Stimulated activated CD4-positive, alpha-beta T cell treated with anti-CD3 and anti-CD28 coated beads, Interleukin-1b, Interleukin-23, amount 100 ng/mL, for 48 hours (primary cell): Measurements from ENCODE around the gene PRSS38.
"Not testable (repeated sequence)": the region's sequence is repeated elsewhere in the genome, so short reads cannot be mapped to it uniquely, and the experiment has no call there.

Source experiments
- DNase-seq: peaks from one replicate; pipeline ENCODE4 v3.0.0-alpha.2; 2020

The PRSS38 gene

DNA sequence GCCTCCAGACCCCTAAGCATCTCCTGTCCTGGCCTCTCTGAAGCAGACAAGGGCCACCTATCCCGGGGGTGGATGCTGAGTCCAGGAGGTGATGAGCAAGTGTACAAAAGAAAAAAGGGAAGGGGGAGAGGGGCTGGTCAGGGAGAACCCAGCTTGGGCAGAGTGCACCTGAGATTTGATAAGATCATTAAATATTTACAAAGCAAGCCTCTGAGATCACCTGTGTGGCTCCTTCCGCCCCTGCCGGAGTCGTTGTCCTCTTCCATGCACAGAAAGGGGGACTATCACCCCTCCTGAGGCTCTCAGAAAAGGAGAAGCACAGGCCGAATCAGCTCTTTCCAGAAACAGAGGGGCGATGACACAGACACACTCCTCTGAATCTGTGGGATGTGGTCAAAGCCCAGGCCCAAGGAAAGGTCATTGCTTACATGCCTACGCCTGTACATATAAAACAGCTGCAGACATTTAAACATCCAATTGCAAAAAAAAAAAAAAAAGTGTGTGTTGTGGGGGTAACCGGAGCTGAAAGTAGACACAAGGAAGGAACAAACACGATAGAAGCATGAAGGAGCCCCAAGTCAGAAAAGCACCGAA, 30.9 kb downstream of the PRSS38 start:
- DNase-seq: no peak

DNA sequence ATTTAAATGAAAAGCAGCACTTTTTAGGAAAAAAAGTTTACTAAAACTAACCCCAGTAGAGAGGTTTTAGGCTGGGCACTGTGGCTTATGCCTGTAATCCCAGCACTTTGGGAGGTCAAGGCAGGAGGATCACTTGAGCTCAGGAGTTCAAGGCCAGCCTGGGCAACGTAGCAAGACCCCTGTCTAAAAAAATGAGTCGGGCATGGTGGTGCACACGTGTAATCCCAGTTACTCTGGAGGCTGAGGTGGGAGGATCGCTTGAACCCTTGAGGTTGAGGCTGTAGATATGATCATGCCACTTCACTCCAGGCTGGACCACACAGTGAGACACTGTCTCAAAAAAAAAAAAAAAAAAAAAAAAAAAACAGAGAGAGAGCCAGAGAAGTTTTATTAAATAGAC, 31.6 kb downstream of the PRSS38 start:
- DNase-seq: not testable (repeated sequence)

DNA sequence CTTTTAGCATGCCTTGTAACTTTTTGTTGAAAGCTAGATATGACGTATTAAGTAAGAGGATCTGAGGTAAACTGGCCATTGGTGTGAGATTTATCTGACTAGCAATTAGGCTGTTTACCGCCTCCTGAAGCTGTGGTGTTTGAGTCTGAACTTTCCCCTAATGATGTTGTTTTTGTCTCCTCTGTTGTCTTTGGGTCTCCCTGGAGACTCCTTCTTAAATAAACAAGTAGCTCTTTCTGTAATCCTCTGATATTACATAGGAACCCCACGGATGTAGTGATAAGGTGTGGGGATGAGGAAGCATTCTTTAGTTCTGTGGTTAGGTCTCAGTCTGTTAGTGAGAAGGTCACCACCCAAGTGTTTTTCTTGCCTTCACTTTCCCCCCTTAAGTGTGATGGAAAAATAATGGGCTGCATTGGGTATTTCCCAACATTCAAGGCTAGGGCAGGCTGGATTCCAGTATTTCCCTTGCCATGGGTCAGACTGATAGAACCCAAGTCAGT, 33.0 kb downstream of the PRSS38 start:
- no peak for DNase-seq

DNA sequence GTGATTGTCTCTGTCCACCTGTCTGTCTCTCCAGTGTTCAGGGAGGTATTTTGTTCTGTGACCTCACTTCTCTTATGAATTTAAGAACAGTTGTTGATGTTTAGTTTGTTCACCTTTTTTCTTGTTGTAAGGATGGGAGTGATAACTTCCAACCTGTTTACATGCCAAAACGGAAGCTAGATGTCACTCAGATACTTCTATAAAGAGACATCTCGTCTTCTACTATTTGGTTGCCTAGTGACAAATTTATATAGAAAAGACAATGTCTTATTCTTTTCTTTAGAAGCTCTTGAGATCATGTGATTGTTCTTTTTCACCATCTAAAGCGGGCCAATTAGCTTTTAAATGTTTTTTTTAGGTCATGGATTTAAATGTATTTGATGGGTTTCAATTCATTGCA, 33.8 kb downstream of the PRSS38 start:
- DNase-seq: no peak

DNA sequence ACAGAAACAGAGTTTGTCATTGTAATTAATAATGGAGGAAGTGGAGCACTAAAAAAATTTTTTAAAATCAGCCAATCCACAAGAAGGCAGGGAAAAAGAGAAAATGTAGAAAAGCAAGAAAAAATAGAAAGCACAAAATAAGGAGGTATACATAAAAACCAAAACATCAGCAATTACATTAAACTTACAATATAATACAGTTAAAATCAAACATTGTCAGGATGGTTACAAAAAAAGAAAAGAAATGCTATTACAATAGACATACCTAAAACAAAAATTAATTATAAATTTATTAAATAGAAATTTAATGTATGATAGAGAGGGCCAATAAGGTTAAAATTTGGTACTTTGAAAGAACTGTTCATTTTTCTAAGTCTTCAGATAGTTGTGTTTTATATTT, 38.7 kb downstream of the PRSS38 start:
- no peak for DNase-seq

DNA sequence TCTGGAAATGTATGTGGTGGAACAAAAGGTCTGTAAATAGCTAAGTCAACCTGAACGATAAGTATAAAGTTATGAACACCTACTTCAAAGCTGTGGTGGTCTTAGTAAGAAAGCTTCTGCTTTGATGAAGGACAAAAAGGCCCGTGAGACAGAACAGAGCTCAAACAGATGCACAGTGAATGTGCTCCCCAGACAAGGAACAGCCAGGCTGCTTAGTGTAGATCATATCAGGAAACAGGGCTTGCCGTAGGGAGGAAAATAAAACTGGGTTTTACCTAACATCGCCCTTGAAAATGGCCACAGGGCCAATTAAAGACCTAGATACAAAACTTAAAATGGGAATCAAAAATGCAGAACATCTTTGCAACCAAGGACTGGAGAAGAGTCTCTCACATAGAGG, 40.2 kb downstream of the PRSS38 start:
- DNase-seq: no peak

DNA sequence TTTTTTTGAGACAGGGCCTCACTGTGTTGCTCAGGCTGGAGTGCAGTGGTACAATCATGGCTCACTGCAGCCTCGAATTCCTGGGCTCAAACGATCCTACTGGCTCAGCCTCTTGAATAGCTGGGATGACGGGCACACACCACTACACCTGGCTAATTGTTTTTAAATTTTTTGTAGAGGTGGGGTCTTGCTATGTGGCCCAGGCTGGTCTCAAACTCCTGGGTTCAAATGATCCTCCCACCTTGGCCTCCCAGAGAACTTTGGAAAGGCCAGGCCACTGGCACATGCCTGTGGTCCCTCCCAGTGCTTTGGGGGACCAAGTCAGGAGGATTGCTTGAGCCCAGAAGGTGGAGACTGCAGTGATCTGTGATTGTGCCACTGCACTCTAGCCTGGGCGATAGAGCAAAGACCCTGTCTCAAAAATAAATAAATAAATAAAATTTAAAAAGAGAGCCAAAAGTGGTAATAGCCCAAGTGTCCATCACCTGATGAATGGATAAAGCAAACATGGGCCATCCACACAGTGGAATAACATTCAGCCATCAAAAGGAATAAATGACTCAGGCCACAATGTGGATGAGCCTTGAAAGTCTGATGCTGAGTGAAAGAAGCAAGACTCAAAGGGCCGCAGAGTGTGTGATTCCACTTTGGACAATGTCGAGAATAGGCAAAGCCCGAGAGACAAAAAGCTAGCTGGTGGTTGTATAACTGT, 40.8 kb downstream of the PRSS38 start:
- no peak for DNase-seq

DNA sequence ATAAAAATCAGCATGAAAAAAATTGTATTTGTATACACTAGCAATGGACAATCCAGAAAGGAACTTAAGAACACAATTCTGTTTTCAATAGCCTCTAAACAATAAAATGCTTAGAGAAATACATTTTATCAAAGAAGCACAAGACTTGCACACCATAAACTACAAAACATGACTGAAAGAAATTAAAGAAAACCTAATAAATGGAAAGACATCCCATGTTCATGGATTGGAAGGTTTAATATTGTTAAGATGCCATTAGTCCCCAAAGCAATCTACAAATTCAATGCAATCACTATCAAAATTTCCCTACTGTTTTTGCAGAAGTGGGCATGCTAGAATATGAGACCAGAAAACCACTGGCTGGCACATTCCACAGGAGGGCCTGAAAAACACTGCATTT, 49.4 kb downstream of the PRSS38 start:
- DNase-seq: no peak

DNA sequence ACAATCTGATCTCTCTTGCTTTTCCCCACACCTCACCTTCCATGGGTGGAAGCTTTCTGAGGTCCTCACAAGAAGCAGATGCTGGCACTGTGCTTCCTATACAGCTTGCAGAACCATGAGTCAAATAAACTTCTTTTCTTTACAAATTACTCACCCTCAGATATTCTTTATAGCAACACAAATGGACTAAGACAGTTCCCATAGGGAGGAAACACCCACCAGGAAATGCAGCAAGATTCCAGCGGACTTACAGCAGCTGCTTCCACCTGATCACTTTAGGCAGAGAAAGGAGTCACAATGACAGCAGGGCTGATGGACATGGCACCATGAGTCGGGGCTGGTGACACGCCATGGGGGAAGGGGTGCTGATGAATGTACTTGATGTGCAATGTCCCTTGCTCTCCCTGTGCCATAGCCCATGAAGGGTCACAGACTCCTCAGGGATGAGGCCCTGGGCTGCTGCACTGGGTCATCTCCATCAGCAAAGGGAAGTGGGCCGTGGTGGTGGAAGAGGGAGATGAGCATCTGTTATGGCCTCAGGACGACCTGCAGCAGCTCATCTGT, 53.9 kb downstream of the PRSS38 start:
- no peak for DNase-seq

DNA sequence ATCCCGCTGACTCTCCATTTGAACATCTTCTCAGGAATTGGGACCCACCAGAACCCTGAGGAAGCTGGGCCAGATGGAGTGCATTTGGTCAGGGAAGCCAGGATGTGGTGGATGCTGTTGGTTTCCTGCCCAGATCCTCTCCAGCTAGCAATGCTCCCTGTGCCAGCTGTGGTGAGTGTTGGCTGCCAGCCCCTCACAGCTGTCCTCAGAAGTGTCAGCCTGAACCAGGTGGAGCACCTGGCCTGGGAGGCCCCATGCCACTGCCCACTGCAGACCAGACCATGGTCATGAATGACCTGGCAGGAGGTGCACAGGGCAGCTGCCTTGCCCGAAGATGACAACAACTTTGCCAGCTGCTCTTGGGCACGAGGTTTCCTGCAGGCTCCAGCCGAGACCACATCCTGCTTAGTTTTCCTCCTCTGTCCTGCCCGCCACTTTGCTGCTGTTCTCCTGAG, 54.4 kb downstream of the PRSS38 start:
- DNase-seq: no peak

DNA sequence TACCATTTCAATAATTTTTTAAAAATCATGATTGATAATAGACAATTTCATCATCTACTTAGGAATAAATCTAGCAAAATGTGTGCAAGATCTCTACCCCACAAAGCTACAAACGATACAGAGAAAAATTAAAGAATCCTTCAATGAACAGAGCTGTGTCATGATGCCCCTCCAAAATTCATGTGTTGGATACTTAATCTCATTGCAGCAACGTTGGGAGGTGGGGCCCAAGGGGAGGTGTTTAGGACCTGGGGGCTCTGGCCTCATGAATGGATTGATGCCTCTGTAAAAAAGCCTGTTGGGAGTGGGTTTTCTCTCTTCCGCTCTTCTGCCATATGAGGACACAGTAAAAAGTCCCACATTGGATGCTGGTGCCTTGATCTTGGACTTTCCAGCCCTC, 54.9 kb downstream of the PRSS38 start:
- no peak for DNase-seq

DNA sequence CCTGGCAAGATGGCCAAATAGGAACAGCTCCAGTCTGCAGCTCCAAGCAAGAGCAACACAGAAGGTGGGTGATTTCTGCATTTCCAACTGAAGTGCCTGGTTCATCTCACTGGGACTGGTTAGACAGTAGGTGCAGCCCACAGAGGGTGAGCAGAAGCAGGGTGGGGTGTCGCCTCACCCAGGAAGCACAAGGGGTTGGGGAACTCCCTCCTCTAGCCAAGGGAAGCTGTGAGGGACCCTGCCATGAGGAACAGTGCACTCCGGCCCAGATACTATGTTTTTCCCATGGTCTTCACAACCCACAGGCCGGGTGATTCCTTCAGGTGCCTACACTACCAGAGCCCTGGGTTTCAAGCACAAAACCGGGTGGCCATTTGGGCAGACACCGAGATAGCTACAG, 56.4 kb downstream of the PRSS38 start:
- DNase-seq: not testable (repeated sequence)

DNA sequence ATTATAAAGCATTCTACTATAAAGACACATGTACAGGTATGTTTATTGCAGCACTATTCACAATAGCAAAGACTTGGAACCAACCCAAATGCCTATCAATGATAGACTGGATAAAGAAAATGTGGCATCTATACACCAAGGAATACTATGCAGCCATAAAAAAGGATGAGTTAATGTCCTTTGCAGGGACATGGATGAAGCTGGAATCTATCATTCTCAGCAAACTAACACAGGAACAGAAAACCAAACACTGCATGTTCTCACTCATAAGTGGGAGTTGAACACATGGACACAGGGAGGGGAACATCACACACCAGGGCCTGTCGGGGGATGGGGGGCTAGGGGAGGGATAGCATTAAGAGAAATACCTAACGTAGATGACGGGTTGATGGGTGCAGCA, 62.3 kb downstream of the PRSS38 start:
- not testable (repeated sequence) for DNase-seq

DNA sequence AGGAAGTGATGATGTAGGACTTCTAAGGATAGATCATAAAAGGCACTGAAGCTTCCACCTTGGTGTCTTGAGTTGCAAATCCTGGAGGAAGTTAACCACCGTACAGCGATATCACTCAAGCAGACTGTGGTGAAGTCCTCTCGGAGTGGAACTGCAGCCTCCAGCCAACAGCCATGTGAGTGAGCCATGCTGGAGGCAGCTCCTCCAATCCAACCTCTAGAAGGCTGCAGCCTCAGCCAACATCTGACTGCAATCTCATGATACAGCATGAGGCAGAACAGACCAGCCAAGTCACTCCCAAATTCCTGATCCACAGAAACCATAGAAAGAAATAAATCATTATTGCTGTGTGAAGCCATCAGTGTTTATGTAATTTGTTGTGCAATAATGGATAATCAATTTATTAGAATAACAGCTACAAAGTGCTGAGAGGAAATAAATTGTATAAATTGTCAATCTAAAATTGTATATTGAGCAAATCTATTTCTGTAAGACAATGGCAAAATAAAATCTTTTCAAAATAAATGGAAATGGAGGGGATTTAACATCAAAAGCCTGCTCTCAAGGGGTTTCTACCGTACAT, 65.0 kb downstream of the PRSS38 start:
- DNase-seq: no peak

DNA sequence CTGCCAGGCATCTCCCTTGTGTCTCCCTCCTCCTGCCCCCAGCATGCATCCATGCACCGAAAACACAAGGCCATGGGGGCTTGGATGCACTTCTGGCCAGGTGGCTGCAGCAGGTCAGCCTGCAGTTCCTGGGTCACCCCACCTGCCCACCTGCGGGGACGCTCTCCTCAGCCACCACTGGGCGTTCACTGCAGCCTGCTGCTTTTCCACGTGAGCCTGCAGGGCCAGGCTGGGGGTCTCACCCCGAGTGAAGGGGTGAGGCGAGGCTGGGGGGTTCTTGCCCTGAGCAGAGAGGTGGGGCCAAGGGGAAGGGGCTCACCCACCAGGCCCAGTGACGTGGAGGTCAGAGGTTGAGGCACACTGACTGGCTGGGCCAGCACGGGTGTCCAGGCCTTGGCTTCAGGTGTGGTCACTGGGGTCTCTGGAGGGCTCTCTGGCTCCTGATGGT, 67.6 kb downstream of the PRSS38 start:
- DNase-seq: no peak

DNA sequence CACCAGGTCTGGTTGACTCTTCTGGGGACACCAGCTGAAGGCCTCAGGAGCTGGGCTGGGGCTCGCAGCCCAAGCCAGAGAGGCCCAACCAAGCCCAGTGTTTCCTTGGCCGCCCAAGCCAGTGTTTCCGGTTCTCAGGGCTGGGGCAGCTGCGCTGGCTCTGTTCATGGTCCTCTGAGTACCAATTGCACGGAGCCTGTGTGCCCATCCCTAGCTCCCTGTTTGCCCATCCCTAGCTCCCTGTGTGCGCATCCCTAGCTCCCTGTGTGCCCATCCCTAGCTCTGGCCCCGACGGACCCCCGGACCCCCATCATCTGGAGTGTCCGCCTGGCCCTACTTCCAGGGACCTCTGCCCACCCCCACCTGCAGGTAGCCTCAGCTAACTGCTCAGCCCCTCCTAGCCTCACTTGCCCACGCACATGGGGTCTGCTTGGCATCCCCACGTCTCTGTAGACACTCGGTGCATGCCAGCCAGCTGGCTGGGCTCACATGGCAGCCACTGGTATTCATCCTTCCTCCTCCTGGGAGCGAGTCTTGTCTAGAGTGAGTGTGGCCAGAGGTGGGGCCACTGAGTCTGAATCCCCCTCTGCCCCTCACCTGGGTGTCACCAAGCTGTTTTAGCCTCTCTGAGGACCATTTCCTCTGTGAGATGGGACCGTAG, 68.3 kb downstream of the PRSS38 start:
- no peak for DNase-seq

DNA sequence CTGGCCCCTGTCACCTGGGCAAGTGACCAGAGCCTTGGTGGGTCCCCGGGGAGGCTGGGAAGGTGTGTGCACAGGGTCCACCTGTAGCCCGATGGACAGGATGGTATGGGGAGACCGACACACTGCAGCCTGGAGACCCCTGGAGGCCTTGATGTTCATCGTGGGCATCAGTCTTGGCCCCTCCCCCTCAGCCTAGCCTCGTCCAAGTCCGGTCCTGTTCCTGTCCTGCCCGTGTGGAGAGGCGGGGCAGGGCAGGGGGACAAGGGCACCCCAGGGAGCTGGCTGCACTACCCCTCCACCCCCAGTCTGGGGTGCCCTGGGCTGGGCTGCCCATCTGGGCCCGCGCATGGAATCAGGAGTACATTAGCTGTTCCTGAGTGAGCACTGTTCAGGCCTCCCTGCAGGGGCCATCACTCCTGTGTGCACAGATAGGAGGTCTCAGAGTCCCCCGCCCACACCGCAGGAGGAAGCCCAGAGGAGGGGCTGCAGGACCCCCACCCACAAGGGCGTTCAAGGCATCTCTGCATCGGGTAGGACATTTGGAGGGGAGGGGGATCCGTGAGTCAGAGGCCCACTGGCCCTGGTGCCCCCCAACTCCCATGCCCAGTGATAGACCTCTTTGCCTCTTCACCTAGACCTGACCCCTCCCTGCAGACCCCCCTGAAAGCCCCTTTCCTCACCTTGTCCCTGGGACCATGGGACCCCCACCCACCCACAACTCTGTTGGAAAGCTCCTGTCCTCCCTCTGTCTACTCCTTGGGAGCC, 69.1 kb downstream of the PRSS38 start:
- no peak for DNase-seq

DNA sequence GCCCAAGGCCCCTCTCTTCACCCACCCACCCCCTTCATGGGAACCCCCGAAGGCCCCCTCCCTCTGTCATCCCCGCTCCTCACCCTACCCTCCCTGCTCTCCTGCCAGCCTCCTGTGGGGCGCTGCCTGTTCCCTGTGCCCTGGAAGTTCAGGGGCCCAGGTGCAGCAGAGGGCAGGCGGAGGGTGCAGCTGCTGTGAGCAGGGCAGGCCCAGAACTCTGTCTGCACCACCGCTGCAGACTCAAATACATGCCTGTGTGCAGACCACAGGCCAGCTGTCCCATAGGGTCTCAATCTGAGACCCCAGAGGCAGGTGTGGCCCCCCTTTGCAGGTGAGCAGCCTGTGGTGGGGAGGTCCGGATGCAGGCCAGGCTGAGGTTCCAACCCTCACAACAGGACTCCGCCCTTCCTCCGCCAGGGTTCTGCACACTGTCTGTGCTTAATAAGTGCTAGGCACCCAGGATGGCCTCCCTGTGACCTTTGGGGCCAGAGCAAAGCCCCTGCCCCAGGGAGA, 69.7 kb downstream of the PRSS38 start:
- DNase-seq: no peak

DNA sequence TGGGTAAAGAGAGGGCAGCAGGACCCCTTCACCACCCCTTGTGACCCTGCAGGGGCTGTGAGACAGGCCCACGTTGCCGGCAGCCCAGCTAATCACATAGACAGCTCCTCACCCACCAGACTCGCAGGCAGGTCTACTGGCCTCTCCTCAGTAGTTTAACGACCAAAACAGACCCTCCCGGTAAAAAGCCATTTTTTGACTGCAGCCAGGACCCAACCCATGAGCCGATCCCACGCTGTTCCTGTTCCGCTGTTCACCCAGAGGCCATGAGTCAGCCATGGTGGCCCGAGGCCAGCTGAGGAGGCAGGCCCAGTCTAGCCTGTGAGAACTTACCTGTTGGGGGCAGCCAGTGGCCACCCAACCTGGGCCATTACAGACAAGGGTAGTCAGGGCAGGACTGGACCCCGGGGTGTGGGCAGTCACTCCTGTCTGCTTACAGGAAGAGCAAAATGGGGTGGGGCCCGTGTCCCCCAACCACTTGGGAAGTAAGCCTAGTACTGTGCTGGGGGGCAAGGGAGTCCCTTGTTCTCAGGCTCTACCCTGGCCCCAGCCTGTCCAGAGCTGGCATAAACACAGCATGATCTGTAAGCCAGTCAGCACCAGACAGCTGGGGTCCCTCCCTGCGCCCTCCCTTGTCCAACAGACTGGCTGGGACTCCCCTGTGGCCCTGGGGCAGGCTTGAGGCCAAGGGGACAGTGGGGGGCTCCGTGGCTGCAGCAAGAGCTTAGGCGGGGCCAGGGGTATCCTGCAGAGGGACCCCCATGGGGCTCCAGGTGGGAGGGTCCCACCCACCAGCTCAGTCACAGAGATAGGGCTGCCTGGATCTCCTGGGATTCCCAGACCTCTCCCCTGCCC, 70.4 kb downstream of the PRSS38 start:
- no peak for DNase-seq

DNA sequence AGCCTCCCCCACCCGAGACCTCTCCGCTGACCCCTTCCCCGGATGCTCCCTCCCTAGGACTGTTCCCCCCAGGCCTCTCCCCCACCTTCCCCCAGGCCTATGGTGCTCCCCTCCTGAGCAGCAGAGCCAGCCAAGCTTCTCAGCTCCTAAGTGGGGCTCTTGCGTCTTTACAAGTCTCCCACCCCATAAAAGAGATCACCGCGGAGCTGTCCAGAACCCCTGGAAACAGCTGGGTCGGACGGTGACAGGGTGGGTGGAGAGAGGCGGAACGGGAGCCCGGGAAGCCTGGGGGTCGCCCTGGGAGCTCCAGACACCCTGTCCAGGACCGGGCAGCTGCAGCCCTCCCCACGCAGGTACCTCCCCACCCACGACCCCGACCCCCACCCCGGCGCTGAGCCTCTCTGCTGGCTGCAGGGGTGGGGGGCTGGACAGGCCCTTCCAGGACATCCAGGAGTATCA, 71.1 kb downstream of the PRSS38 start:
- no peak for DNase-seq

DNA sequence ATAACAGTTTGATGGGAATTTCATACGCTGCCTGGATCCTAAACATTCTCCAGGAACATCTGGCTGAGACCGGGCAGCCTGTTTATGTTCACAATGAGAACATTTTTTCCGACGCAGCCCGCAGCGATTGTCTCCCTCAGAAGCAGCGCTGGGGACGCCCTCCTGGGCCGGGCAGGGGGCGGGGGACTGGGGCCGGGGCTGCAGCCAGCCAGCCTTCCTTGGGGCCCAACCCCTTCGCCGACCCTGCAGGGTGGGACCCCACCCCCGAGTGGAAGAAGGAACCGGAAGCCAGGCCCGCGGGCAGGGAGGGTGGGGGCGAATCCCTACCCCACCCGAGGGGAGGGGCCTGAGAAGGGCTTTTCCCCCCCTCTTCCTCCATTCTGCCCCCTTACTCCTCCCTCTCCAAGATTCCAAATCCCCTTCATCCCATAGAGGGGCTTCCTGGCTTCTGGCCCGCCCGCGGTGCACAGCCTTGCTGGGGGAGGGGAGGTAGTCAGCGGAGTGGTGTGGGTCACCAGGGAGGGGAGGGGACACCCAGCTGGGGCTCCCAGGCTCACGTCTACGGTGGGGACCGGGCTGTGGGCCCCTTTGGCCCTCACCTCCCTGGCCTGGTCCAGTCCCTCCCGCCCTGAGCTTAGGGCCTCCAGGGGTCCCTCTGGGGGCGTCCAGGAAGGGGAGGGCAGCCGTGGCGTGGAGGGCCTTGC, 71.7 kb downstream of the PRSS38 start:
- no peak for DNase-seq
